A673 (cell line): Measurements from ENCODE around the gene STUM. TPM values are rescaled to one million over a fixed set of nuclear protein-coding genes. Genes with fewer than 3 reads are reported as not detected.

Experiments used
- BruUV-seq: library from RNA; stranded (reverse); fragments of 400-500 nt; replicated peaks from 2 replicates; lab custom pipeline; 2021; lab: Mats Ljungman, UMichigan
- CTCF ChIA-PET: fragments of 300-600 bp; sonication (Branson Sonifier 250); formaldehyde crosslinking; loops from one replicate; lab custom pipeline; 2022; ENCODE audit warnings: antibody characterized with exemption; lab: Charles Lee
- POLR2A ChIA-PET: fragments of 300-600 bp; sonication (Branson Sonifier 250); formaldehyde crosslinking; loops from one replicate; lab custom pipeline; 2022; ENCODE audit warnings: antibody characterized with exemption; ENCODE audit not compliant: low non-redundant PET; lab: Charles Lee
- DNase-seq: peaks from one replicate; pipeline ENCODE4 v3.0.0-alpha.2; 2015; ENCODE audit warnings: low spot score
- H3K27ac ChIP-seq: fragments of 200-600 bp; sonication (generic); 2 replicates; pipeline ENCODE4 v1.5.1; 2016; ENCODE audit warnings: mixed run types, low read depth, mild to moderate bottlenecking, mixed read lengths, antibody characterized with exemption, low read length; ENCODE audit not compliant: poor library complexity, severe bottlenecking
- H3K27me3 ChIP-seq: fragments of 200-600 bp; sonication (generic); replicated peaks from 2 replicates; pipeline ENCODE4 v1.6.1; 2017; ENCODE audit warnings: mixed run types, low read depth, mild to moderate bottlenecking, mixed read lengths, antibody characterized with exemption, low read length; ENCODE audit not compliant: insufficient read depth, poor library complexity
- H3K36me3 ChIP-seq: fragments of 200-600 bp; sonication (generic); 2 replicates; pipeline ENCODE4 v1.6.1; 2016; ENCODE audit warnings: mixed run types, mild to moderate bottlenecking, mixed read lengths, antibody characterized with exemption, low read length; ENCODE audit not compliant: insufficient read depth, poor library complexity, severe bottlenecking
- H3K4me1 ChIP-seq: fragments of 200-600 bp; sonication (generic); 2 replicates; pipeline ENCODE4 v1.6.1; 2017; ENCODE audit warnings: mixed run types, mild to moderate bottlenecking, mixed read lengths, antibody characterized with exemption, low read length; ENCODE audit not compliant: insufficient read depth, poor library complexity, severe bottlenecking
- H3K4me3 ChIP-seq: fragments of 200-600 bp; sonication (generic); 2 replicates; pipeline ENCODE4 v1.5.1; 2016; ENCODE audit warnings: low read depth, mixed run types, mild to moderate bottlenecking, mixed read lengths, low read length; ENCODE audit not compliant: poor library complexity, severe bottlenecking
- H3K9me3 ChIP-seq: fragments of 200-600 bp; sonication (generic); 2 replicates; pipeline ENCODE4 v1.6.1; 2016; ENCODE audit warnings: mixed run types, low read depth, mild to moderate bottlenecking, mixed read lengths, antibody characterized with exemption, low read length; ENCODE audit not compliant: poor library complexity, severe bottlenecking
- EZH2 ChIP-seq: fragments of 200-600 bp; sonication (generic); IDR thresholded peaks from 2 replicates; pipeline ENCODE4 v1.6.1; 2017; ENCODE audit warnings: borderline replicate concordance, low read depth, mild to moderate bottlenecking, mixed read lengths, antibody characterized with exemption, low read length; ENCODE audit not compliant: poor library complexity, severe bottlenecking
- intact Hi-C: fragments of 100-400 bp; cut with micrococcal nuclease; formaldehyde crosslinking; loops from one replicate; pipeline ENCODE4 v1.10.0; 2022; ENCODE audit not compliant: unreplicated experiment
- total RNA-seq: library from RNA; stranded (reverse); gene quantifications from 2 replicates; pipeline ENCODE4 v1.2.3, GENCODE V29; 2021
- TF ChIP-seq, protein P1 (sequence below): fragments of 300-800, 200-600 bp; sonication (generic); conservative IDR thresholded peaks from 2 replicates; pipeline ENCODE4 v1.5.1; 2017; ENCODE audit warnings: low read depth, mild to moderate bottlenecking, antibody characterized with exemption, low read length, moderate library complexity, mixed read lengths

Gene STUM
- total RNA-seq, 1 experiment from 2014 or later: 0.54 TPM

DNA sequence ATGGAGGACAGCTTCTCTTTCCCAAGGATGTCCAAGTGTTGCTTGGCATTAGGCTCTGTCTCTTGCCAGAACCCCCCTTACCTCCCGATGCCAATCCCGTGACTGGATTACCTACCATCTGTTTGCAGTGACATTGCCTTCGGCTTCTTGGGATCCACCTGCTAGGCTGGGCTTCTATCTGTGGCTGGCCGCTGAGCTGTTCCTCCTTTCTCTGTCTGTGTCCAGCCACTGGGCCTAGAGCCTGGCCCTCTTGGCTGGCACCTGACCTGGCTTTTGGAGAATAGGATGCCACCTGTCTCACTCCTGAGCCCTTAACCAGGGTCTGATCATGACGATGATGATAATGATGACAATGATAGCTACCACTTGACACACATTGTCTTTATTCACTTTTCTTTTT, 41.6 kb upstream of the STUM start:
- Histone ChIP-seq H3K4me1 (no peaks in the 10 kb centered on the region), H3K4me3 (no peak overlapping the region), H3K27me3 (peaks cover 3% of the 10 kb centered on the region), H3K36me3 (no peaks in the 10 kb centered on the region), H3K9me3 (no peaks in the 10 kb centered on the region), H3K27ac (no peak overlapping the region)
- no peak for DNase-seq
- intact Hi-C loops: no loop called here
- ChIA-PET POLR2A (no interaction called here), CTCF (no interaction called here)
- TF ChIP-seq, protein P1, sequence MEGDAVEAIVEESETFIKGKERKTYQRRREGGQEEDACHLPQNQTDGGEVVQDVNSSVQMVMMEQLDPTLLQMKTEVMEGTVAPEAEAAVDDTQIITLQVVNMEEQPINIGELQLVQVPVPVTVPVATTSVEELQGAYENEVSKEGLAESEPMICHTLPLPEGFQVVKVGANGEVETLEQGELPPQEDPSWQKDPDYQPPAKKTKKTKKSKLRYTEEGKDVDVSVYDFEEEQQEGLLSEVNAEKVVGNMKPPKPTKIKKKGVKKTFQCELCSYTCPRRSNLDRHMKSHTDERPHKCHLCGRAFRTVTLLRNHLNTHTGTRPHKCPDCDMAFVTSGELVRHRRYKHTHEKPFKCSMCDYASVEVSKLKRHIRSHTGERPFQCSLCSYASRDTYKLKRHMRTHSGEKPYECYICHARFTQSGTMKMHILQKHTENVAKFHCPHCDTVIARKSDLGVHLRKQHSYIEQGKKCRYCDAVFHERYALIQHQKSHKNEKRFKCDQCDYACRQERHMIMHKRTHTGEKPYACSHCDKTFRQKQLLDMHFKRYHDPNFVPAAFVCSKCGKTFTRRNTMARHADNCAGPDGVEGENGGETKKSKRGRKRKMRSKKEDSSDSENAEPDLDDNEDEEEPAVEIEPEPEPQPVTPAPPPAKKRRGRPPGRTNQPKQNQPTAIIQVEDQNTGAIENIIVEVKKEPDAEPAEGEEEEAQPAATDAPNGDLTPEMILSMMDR: no peak
- TF ChIP-seq EZH2: no peak
- BruUV-seq: no TSS peak

- no TSS peak for BruUV-seq
- Histone ChIP-seq H3K4me3 (no peak overlapping the region), H3K36me3 (no peaks in the 10 kb centered on the region), H3K27ac (no peak overlapping the region), H3K9me3 (no peaks in the 10 kb centered on the region), H3K27me3 (no peaks in the 10 kb centered on the region), H3K4me1 (no peaks in the 10 kb centered on the region)
- CTCF ChIA-PET: no interaction called here
- TF ChIP-seq, protein P1: no peak
- TF ChIP-seq EZH2: no peak
- intact Hi-C loops: no loop called here
- DNase-seq: no peak
- POLR2A ChIA-PET: no interaction called here
Measured at GRCh38 chr1:226510453-226510852, 38.1 kb upstream of the STUM start.

DNA sequence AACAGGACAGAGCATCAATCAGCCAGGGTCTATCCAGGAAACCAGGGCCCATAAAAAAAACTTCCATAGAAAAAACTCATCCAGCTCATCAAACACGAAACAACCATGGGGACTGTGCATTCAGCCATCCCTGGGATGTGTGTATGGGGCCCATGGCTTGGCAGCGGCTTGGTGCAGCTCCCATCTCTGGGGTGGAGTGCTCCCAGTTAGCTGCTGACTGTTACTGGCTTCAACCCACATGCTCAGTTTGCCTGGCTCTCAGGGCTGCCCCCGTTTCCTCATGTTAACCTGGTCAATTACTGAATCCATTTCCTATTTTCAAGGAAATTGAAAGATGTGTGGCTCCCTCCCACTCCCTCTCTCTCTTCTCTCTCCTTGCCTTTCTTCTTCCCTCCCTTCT, 37.3 kb upstream of the STUM start:
- no peak for TF ChIP-seq EZH2
- H3K4me1 ChIP-seq: no peaks in the 10 kb centered on the region
- no peak overlapping the region for H3K4me3 ChIP-seq
- H3K36me3 ChIP-seq: no peaks in the 10 kb centered on the region
- POLR2A ChIA-PET: no interaction called here
- DNase-seq: no peak
- no peaks in the 10 kb centered on the region for H3K9me3 ChIP-seq
- CTCF ChIA-PET: no interaction called here
- BruUV-seq: no TSS peak
- intact Hi-C loops: no loop called here
- H3K27me3 ChIP-seq: no peaks in the 10 kb centered on the region
- H3K27ac ChIP-seq: no peak overlapping the region

- peaks cover 4% of the 10 kb centered on the region for H3K27me3 ChIP-seq
- CTCF ChIA-PET: no interaction called here
- H3K4me3 ChIP-seq: no peak overlapping the region
- no peak overlapping the region for H3K27ac ChIP-seq
- POLR2A ChIA-PET: no interaction called here
- H3K9me3 ChIP-seq: no peaks in the 10 kb centered on the region
- no peaks in the 10 kb centered on the region for H3K4me1 ChIP-seq
- no peak for TF ChIP-seq EZH2
- TF ChIP-seq, protein P1: no peak
- no peak for DNase-seq
- H3K36me3 ChIP-seq: no peaks in the 10 kb centered on the region
- intact Hi-C loops: no loop called here
- BruUV-seq: no TSS peak
Measured at GRCh38 chr1:226512076-226512728, 36.4 kb upstream of the STUM start.
